Activated CD8-positive, alpha-beta T cell treated with anti-CD3 and anti-CD28 coated beads, Interleukin-2, amount 10 ng/mL, durations not matched to agents 7 days and 5 days (primary cell): Measurements from ENCODE around the gene RAB10. TPM values are rescaled to one million over a fixed set of nuclear protein-coding genes. Genes with fewer than 3 reads are reported as not detected.
A peak's percentile ranks its signal among the peaks of the same experiment; 100 is the strongest.

Source experiments
- ATAC-seq: fragments of 150-1000 bp; cut with Tn5 transposase; one replicate; pipeline ENCODE4 v1.10.0; 2021; ENCODE audit warnings: moderate library complexity
- CTCF ChIA-PET: fragments of 350-600 bp; sonication (Branson Sonifier 250); formaldehyde crosslinking; loops from one replicate; lab custom pipeline; 2021; ENCODE audit warnings: antibody characterized with exemption; lab: Charles Lee
- POLR2A ChIA-PET: fragments of 350-600 bp; sonication (Branson Sonifier 250); formaldehyde crosslinking; loops from one replicate; lab custom pipeline; 2021; ENCODE audit warnings: antibody characterized with exemption; lab: Charles Lee
- DNase-seq: peaks from one replicate; pipeline ENCODE4 v3.0.0-alpha.2; 2020
- H3K27ac Mint-ChIP-seq: one replicate; pipeline ENCODE4 v1.8.0; 2021; ENCODE audit warnings: mild to moderate bottlenecking, mixed read lengths
- H3K27me3 Mint-ChIP-seq: one replicate; pipeline ENCODE4 v1.8.0; 2021; ENCODE audit warnings: low read depth, mixed read lengths
- H3K36me3 Mint-ChIP-seq: one replicate; pipeline ENCODE4 v1.8.0; 2021; ENCODE audit warnings: low read depth, mixed read lengths
- H3K4me1 Mint-ChIP-seq: one replicate; pipeline ENCODE4 v1.8.0; 2021; ENCODE audit warnings: low read depth, mixed read lengths
- H3K4me3 Mint-ChIP-seq: one replicate; pipeline ENCODE4 v1.8.0; 2021; ENCODE audit warnings: mild to moderate bottlenecking, mixed read lengths
- H3K9me3 Mint-ChIP-seq: one replicate; pipeline ENCODE4 v1.8.0; 2022; ENCODE audit warnings: mixed read lengths; ENCODE audit not compliant: insufficient read depth
- total RNA-seq, 2 experiments: library from RNA; stranded (reverse); gene quantifications; one replicate each; pipeline ENCODE4 v1.2.3, GENCODE V29; 2021

The RAB10 gene
- total RNA-seq, 2 experiments from 2014 or later = 110 to 115 TPM

DNA sequence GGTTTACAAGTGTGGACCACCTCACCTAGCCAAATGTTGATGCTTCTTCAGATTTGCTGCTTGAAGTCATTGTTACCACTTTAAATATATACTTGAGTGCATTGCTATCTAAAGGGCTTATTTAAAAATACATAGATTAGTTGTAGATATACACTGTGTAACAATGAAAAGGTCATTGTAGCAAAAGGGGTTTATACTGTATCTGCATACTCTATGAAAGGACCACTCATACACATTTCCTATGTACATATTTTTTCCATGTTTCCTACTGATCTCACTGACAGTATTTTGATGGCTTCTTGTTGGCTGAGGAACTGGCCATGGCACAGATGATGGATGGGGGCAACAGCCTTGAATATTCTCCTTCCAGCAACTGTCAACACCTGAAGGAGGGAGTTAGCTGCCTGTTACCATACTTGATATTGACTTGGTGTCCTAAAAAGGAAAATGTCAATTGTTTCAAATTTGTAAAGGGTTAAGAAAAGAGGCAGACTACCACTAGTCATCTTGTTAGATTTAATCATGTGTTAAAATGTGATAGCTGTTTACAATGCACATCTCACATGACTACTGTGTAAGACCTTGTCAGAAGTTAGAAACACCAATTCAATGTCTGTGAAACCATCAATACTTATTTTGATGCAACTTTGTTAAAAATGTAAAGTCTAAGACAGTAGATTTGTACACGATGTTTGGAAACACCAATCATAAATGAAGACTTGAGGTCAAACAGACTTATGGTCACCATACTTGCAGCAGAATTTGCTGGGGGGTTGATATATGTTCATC, 33.5 kb downstream of the RAB10 start:
- Mint-ChIP-seq H3K27me3 (no peaks in the 10 kb centered on the region), H3K27ac (peak overlapping the region; percentile 79), H3K4me3 (peak overlapping the region; percentile 23), H3K36me3 (peaks cover 17% of the 10 kb centered on the region), H3K9me3 (no peaks in the 10 kb centered on the region), H3K4me1 (peaks cover 46% of the 10 kb centered on the region)
- ATAC-seq (no peak), DNase-seq (no peak)
- ChIA-PET CTCF (interaction anchor here (0.8 to 1.9 kb wide), 5 partner anchors 7 to 76 kb away, joined by 3 to 7 read pairs (median 3); no protein-coding TSS in a partner anchor), POLR2A (interaction anchor here (0.6 to 2.0 kb wide), 2 partner anchors 33 to 35 kb away, joined by 9 to 15 read pairs; partner anchors contain the start of gene RAB10)

DNA sequence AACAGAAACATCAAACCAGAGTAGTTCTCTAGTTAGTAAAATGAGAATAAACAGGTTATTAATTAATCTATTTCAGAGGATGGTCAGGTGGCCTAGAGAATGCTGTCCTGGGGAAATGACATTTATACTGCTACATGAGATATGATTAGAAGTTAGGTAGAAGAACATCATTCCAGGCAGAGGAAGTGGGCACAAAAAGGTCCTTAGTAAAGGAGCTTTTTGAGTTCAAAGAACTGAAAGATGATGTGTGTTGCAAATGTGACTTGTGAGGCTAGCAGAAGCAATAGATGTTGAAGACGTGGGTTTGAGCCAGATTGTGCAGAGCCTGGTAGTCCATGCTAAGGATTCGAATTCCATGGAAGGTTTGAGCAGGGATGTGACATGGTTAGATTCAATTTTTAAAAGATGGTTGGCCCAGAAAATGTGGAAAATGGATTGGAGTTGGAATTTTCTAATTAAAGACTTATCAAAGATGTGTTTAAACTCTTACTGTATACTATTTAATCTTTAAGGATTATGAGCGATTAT, 34.2 kb downstream of the RAB10 start:
- Mint-ChIP-seq H3K4me1 (peaks cover 46% of the 10 kb centered on the region), H3K36me3 (peaks cover 19% of the 10 kb centered on the region), H3K9me3 (no peaks in the 10 kb centered on the region), H3K4me3 (peak overlapping the region; percentile 23), H3K27me3 (no peaks in the 10 kb centered on the region), H3K27ac (peak overlapping the region; percentile 79)
- DNase-seq = no peak
- POLR2A ChIA-PET = interaction anchor here (0.6 to 2.0 kb wide), 4 partner anchors 19 to 36 kb away, joined by 3 to 15 read pairs (median 6); partner anchors contain the start of gene RAB10
- no peak for ATAC-seq
- CTCF ChIA-PET = interaction anchor here (0.8 to 1.9 kb wide), 8 partner anchors 8 to 117 kb away, joined by 3 to 7 read pairs (median 3); no protein-coding TSS in a partner anchor

DNA sequence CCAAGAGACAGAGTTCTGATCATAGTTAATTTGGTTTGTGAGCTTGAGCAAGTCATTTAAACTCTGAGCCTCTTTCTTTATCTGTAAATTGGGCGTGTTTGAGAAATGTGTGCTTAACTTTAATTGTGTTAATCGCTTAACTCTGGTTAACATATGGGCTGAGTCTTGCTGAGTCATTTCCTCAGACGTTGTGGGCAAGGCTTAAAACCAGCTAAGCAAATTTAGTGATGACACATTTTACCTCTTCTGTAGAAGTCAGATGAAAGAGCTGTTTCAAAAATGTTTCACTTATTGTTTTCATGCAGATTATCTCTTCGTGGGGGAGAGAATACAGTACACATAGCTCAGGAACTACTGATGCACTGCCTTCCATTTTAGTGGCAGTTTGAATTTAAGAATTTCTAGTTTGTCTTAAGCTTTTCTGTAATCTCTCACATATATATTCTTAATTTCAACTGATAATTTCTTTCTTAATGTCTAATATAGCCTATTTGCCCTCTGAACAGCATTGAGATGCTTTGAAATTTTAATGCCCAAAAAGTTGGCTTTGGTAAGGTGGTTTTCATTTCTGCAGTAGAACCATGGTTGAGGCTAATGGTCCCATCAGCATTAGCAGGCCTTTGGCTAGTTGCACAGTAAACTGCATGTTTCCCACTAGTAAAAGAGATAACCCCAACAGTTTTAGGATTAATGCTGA, 34.9 kb downstream of the RAB10 start:
- H3K4me3 Mint-ChIP-seq = peak overlapping the region; percentile 33
- peaks cover 46% of the 10 kb centered on the region for H3K4me1 Mint-ChIP-seq
- peak; percentile 72 for DNase-seq
- H3K27me3 Mint-ChIP-seq = no peaks in the 10 kb centered on the region
- ChIA-PET CTCF (interaction anchor here (0.9 to 1.9 kb wide), 6 partner anchors 9 to 116 kb away, joined by 3 to 7 read pairs (median 4); no protein-coding TSS in a partner anchor), POLR2A (interaction anchor here (0.6 to 2.0 kb wide), 3 partner anchors 18 to 35 kb away, joined by 3 to 15 read pairs (median 4); partner anchors contain the start of gene RAB10)
- H3K36me3 Mint-ChIP-seq = peaks cover 19% of the 10 kb centered on the region
- ATAC-seq = peak; percentile 86
- peak overlapping the region; percentile 74 for H3K27ac Mint-ChIP-seq
- no peaks in the 10 kb centered on the region for H3K9me3 Mint-ChIP-seq

DNA sequence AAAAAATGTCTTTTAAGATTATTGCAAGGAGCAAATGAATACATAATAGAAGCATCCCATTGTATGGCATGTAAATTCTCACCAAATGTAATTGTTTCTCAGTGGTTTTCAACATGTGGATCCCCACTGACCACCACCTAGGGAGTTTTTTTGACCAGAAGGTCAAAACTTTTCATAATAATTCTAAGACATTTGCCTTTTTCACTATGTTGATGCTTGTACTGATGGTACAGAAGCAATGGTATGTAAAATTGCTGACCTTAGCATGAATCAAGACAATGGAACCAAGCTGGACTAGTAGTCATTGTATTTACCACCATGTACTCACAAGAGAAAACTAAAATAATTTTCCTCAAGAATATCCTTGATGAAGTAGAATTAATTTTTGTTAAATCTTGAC, 36.8 kb downstream of the RAB10 start:
- DNase-seq (no peak), ATAC-seq (no peak)
- H3K4me3 Mint-ChIP-seq = no peak overlapping the region
- no peaks in the 10 kb centered on the region for H3K9me3 Mint-ChIP-seq
- no peak overlapping the region for H3K27ac Mint-ChIP-seq
- H3K4me1 Mint-ChIP-seq = peaks cover 50% of the 10 kb centered on the region
- peaks cover 21% of the 10 kb centered on the region for H3K36me3 Mint-ChIP-seq
- ChIA-PET POLR2A (interaction anchor here (2.0 kb wide), 1 partner anchor 37 kb away, joined by 9 read pairs; the partner anchor contains the start of gene RAB10), CTCF (interaction anchor here (1.3 to 2.0 kb wide), 2 partner anchors 17 to 120 kb away, joined by 3 to 10 read pairs; no protein-coding TSS in a partner anchor)
- no peaks in the 10 kb centered on the region for H3K27me3 Mint-ChIP-seq

DNA sequence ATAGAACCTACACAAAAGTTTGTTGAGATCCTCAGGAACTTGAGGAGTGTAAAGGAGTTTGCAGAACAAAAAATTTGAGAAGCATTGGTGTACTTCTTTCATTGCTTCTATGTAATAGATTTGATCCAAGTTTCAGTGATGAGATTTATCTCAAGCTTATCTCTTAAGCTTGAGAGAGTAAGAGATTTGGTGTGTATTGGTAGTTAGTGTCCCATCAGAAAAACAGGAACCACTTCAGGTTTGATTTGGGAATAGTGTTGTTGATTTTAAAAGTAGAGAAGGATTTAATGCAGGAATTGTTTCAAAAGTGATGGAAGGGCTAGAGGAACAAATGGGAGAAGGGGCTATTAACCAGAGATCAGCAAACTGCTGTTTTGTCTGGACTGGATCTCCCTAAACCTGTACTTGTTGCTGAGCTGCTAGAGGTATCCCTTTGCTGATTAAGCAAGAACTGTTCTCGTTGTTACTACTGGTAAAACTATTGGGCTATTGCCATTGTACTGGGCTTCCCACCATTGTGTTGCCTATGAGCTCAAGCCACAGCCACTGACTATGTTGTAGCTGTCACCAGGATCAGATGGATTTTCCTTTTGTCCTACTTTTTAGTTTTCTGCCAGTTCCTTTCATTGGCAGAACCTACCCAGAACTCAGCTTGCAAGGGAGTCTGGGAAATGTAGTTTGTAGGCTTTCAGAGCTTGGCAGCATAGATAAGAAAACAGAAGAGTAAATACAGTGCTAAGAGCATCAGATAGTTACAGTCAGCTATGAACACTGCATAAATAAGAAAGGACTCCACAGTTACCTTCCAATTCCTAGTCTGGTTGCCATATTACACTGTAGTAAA, 39.3 kb downstream of the RAB10 start:
- DNase-seq = no peak
- ChIA-PET POLR2A (interaction anchor here (2.3 kb wide), 1 partner anchor 39 kb away, joined by 8 read pairs; the partner anchor contains the start of gene RAB10), CTCF (interaction anchor here (1.1 to 5.4 kb wide), 4 partner anchors 14 to 730 kb away, joined by 3 to 29 read pairs (median 4); no protein-coding TSS in a partner anchor)
- H3K27ac Mint-ChIP-seq = no peak overlapping the region
- no peak overlapping the region for H3K4me3 Mint-ChIP-seq
- H3K9me3 Mint-ChIP-seq = no peaks in the 10 kb centered on the region
- peaks cover 16% of the 10 kb centered on the region for H3K36me3 Mint-ChIP-seq
- H3K4me1 Mint-ChIP-seq = peaks cover 37% of the 10 kb centered on the region
- H3K27me3 Mint-ChIP-seq = no peaks in the 10 kb centered on the region
- no peak for ATAC-seq

DNA sequence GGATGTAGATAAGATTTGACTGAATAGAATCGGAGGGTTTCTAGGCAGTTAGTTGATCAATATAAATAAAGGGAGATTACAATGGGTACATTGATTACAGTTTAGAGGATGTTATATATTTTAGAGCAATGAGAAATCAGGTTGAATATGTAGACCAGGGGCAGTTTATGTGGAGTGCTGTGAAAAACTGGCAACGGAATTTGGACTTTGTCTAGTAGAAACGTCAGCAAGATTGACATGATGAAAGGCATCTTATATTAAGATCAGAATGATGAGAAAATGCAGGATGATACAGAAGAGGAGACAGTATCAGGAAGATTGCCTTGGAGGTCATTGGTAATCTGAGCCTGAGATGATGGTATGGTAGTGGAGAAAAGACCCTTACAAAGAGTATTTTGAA, 39.9 kb downstream of the RAB10 start:
- Mint-ChIP-seq H3K4me1 (peaks cover 32% of the 10 kb centered on the region), H3K4me3 (no peak overlapping the region), H3K27me3 (no peaks in the 10 kb centered on the region), H3K27ac (no peak overlapping the region), H3K36me3 (peaks cover 22% of the 10 kb centered on the region), H3K9me3 (no peaks in the 10 kb centered on the region)
- ChIA-PET CTCF (interaction anchor here (1.4 to 5.4 kb wide), 3 partner anchors 14 to 731 kb away, joined by 3 to 29 read pairs (median 3); no protein-coding TSS in a partner anchor), POLR2A (interaction anchor here (2.3 kb wide), 1 partner anchor 40 kb away, joined by 8 read pairs; the partner anchor contains the start of gene RAB10)
- ATAC-seq (no peak), DNase-seq (no peak)

DNA sequence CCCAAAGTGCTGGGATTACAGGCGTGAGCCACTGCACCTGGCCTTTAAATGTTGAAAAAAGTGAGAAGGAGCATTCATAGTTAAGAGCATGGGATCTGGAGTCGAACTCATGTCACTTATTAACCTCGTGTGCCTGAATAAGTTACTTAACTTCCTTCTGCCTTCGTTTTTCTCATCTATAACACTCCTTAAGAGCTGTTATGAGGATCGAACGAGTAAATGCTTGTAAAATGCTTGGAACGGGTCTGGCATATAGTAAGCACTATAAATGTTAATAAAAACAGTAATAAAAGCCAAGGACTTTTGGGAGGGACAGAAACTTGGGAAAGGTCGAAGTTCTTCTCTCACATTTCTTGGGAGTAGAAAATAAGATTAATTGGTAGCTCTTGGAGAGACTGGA, 40.8 kb downstream of the RAB10 start:
- Mint-ChIP-seq H3K4me3 (no peak overlapping the region), H3K36me3 (peaks cover 31% of the 10 kb centered on the region), H3K9me3 (no peaks in the 10 kb centered on the region), H3K27ac (no peak overlapping the region), H3K4me1 (peaks cover 26% of the 10 kb centered on the region), H3K27me3 (no peaks in the 10 kb centered on the region)
- DNase-seq (no peak), ATAC-seq (no peak)
- POLR2A ChIA-PET = no interaction called here
- CTCF ChIA-PET = interaction anchor here (0.7 to 5.4 kb wide), 3 partner anchors 13 to 124 kb away, joined by 3 to 29 read pairs (median 5); no protein-coding TSS in a partner anchor

DNA sequence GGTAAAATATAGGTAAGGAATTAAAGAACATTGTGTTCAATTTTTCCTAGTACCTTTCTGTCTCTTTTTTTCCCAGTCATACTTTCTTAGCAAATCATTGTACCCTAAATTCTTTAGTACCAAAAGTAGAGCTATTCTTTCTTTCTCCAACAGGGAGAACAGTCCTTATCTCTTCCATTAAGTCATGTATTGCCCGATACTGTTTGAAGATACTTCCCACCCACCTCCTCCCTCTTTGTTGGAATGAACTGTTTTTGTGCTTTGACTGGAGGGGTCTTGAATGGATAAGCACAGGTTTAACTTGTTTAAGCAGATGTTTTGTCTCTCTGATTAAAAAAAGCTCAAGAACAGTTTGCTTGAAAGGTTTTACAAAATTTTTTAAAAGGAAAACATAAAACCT, 41.3 kb downstream of the RAB10 start:
- ChIA-PET POLR2A (no interaction called here), CTCF (interaction anchor here (0.7 to 5.4 kb wide), 3 partner anchors 12 to 124 kb away, joined by 3 to 29 read pairs (median 5); no protein-coding TSS in a partner anchor)
- Mint-ChIP-seq H3K4me3 (no peak overlapping the region), H3K36me3 (peaks cover 32% of the 10 kb centered on the region), H3K9me3 (peaks cover 4% of the 10 kb centered on the region), H3K4me1 (peaks cover 21% of the 10 kb centered on the region), H3K27me3 (no peaks in the 10 kb centered on the region), H3K27ac (no peak overlapping the region)
- DNase-seq = no peak
- ATAC-seq = no peak

DNA sequence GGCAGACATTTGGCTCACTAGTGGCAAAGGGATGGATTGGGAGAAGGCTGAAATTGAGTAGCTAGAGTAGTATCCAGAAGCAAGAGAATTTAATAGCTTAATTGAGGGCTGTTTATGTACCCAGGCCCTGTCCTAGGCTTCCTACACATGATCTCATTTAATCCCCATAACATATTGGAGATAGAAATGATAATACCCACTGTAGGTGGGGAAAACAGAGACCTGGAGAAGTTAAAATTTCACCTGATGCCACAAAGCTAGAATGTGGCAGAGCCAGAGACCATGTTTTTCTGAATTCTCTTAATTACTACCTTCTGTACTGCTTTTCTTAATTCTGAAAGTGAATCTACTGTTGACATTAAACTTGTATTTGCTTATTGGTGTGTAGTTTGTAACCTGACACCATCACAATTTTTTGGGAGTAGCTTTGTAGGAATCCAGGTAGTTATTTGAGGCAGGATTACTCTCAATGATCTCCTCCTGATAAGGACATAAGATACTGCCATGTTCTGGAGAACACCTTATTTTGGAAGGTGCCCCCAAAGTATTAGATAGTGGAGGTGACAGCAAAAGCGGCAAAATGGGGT, 42.2 kb downstream of the RAB10 start:
- H3K9me3 Mint-ChIP-seq = peaks cover 13% of the 10 kb centered on the region
- POLR2A ChIA-PET = no interaction called here
- no peak for ATAC-seq
- CTCF ChIA-PET = interaction anchor here (1.2 to 5.4 kb wide), 3 partner anchors 11 to 125 kb away, joined by 3 to 29 read pairs (median 5); no protein-coding TSS in a partner anchor
- DNase-seq = no peak
- peaks cover 39% of the 10 kb centered on the region for H3K36me3 Mint-ChIP-seq
- no peak overlapping the region for H3K27ac Mint-ChIP-seq
- peaks cover 12% of the 10 kb centered on the region for H3K4me1 Mint-ChIP-seq
- no peak overlapping the region for H3K4me3 Mint-ChIP-seq
- no peaks in the 10 kb centered on the region for H3K27me3 Mint-ChIP-seq

DNA sequence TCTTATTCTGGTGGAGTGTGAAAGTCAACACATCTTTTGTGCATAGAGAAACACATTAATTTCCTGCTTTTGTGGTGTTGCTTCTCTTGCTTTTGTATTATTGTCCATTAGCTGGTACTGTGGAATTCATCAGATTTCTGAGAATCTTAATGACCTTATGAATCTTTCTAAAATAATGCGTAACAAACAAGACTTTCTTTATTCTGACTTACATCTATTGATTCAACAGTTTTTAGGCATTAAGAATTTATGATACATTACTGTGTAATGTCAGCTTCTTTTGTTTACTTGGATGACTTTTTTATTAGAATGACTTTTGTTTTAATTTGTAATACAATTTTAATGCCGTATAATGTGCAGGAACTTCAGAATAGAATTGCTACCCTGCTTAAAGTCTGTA, 43.4 kb downstream of the RAB10 start:
- ChIA-PET CTCF (interaction anchor here (1.3 to 5.4 kb wide), 3 partner anchors 9 to 16 kb away, joined by 3 to 29 read pairs (median 5); no protein-coding TSS in a partner anchor), POLR2A (no interaction called here)
- Mint-ChIP-seq H3K27ac (no peak overlapping the region), H3K9me3 (peaks cover 24% of the 10 kb centered on the region), H3K36me3 (peaks cover 47% of the 10 kb centered on the region), H3K27me3 (no peaks in the 10 kb centered on the region), H3K4me3 (no peak overlapping the region), H3K4me1 (peaks cover 11% of the 10 kb centered on the region)
- ATAC-seq (no peak), DNase-seq (no peak)
